ENCODE data around the gene PLIN3. TPM values are rescaled to one million over a fixed set of nuclear protein-coding genes. Genes with fewer than 3 reads are reported as not detected.
A peak's percentile ranks its signal among the peaks of the same experiment; 100 is the strongest.

Gene PLIN3
- total and polyA plus RNA-seq, 2 of the 4 experiments (the other 2 are of a cell fraction), result 147 to 246 TPM

GRCh38 chr19:4814625-4815425 is 52.6 kb downstream of the PLIN3 start:
- H2AFZ ChIP-seq (replicated peaks; ENCODE audit: low read length, poor library complexity), result no peak overlapping the region
- dilution Hi-C loops (cut with HindIII; ENCODE audit: low sequenced_read_pairs, unreplicated experiment), result no loop called here
- DNase-seq (peak; percentile 64), ATAC-seq (ENCODE audit: low read depth) (no peak)
- H3K14ac ChIP-seq (replicated peaks; ENCODE audit: low read depth, low read length), result no peak overlapping the region
- H3K23ac ChIP-seq (ENCODE audit: low read depth, low read length), result no peak overlapping the region
- no TSS peak for BruUV-seq (replicated peaks)
- POLR2A ChIA-PET (ENCODE audit: unreplicated experiment), result no interaction called here
- H3K27me3 ChIP-seq (ENCODE audit: control insufficient read depth, insufficient read depth, low read length), result no peaks in the 10 kb centered on the region
- H3K27ac ChIP-seq (ENCODE audit: insufficient read depth, low read length), result no peak overlapping the region
- H3K9ac ChIP-seq (ENCODE audit: low read depth, low read length), result no peak overlapping the region
- no peak overlapping the region for H2AK9ac ChIP-seq (replicated peaks; ENCODE audit: low read depth, low read length, poor library complexity)
- H3K9me1 ChIP-seq (ENCODE audit: insufficient read depth, low read length), result 0 out of 2 replicates have a peak, but pooled peaks cover 3% of the 10 kb centered on the region
- peaks cover 2% of the 10 kb centered on the region; the same call in 1 of the 2 replicates for H3K4me1 ChIP-seq (ENCODE audit: control insufficient read depth, insufficient read depth, low read length)
- peak overlapping the region; percentile 74 for H2AK5ac ChIP-seq (ENCODE audit: low read depth, low read length)
- no peak overlapping the region for H2BK5ac ChIP-seq (ENCODE audit: low read depth, low read length, poor library complexity, severe bottlenecking)
- intact Hi-C loops (cut with micrococcal nuclease), result loop anchor here (5.0 kb wide), 1 partner anchor 52 kb away; the partner anchor contains the start of gene PLIN3
- H3K4me2 ChIP-seq (ENCODE audit: low read depth, low read length), result no peak overlapping the region
- no peak for TF ChIP-seq RCOR1 (IDR thresholded peaks at IDR 0.05; ENCODE audit: insufficient replicate concordance, low read length)
- no peak for TF ChIP-seq POLR2A (IDR thresholded peaks at IDR 0.05; ENCODE audit: low read depth, low read length)
- no peak for TF ChIP-seq RAD21 (IDR thresholded peaks at IDR 0.05; ENCODE audit: low read length)
- TF ChIP-seq BHLHE40 (IDR thresholded peaks at IDR 0.05; ENCODE audit: low read depth, low read length), result no peak
- no peak for TF ChIP-seq USF2 (IDR thresholded peaks at IDR 0.05; ENCODE audit: low read depth, low read length)
- no peak for TF ChIP-seq RFX5 (IDR thresholded peaks at IDR 0.05; ENCODE audit: low read depth, low read length)
- no peak for TF ChIP-seq MXI1 (IDR thresholded peaks at IDR 0.05; ENCODE audit: borderline replicate concordance, low read depth, low read length)
- no peak for TF ChIP-seq SMC3 (IDR thresholded peaks at IDR 0.05; ENCODE audit: low read depth, low read length)
- TF ChIP-seq CEBPB (IDR thresholded peaks at IDR 0.05; ENCODE audit: low read depth, low read length), result no peak
- TF ChIP-seq ELK1 (IDR thresholded peaks at IDR 0.05; ENCODE audit: borderline replicate concordance, low read depth, low read length), result no peak
- TF ChIP-seq FOS (IDR thresholded peaks at IDR 0.05; ENCODE audit: low read depth, low read length), result no peak
- no peak for TF ChIP-seq CTCF (conservative IDR thresholded peaks at IDR 0.05; ENCODE audit: low read depth, low read length)
- TF ChIP-seq MAZ (IDR thresholded peaks at IDR 0.05; ENCODE audit: borderline replicate concordance, low read depth, low read length), result no peak
- CTCF ChIA-PET, result no interaction called here
- peak overlapping the region; percentile 4 for H2BK20ac ChIP-seq (ENCODE audit: low read depth, low read length)
- no peak overlapping the region for H4K5ac ChIP-seq (ENCODE audit: low read depth, low read length)
- H4K8ac ChIP-seq (ENCODE audit: low read depth in 2 of 2, low read length in 2 of 2), result peak overlapping the region in 1 of 2 experiments; percentile 33; a peak in 1 of 4 replicates
- peaks cover 24% of the 10 kb centered on the region for H3K36me3 ChIP-seq (ENCODE audit: control insufficient read depth, insufficient read depth, low read length)
- H3K56ac ChIP-seq (ENCODE audit: extremely low read depth, insufficient read depth, low read length), result no peak overlapping the region
- WGBS, 2 experiments (ENCODE audit: extremely low coverage in 2 of 2, insufficient read length in 1 of 2), result 74 to 100% methylated on average over 2 to 5 of the region's 7 CpGs
- H3K18ac ChIP-seq (ENCODE audit: low read depth, low read length), result no peak overlapping the region
- no peak overlapping the region for H3K4me3 ChIP-seq (ENCODE audit: insufficient read depth, low read depth, low read length)
- peaks cover 4% of the 10 kb centered on the region; the same call in 1 of the 2 replicates for H4K20me1 ChIP-seq (ENCODE audit: insufficient read depth, low read length)
- in situ Hi-C loops (cut with MboI; ENCODE audit: low sequenced_read_pairs), result no loop called here
- peak overlapping the region; percentile 38; the same call in 1 of the 2 replicates for H3K4ac ChIP-seq (ENCODE audit: low read depth, low read length)
- peaks cover 3 to 27% of the 10 kb centered on the region in 2 experiments; a peak in 2 of 4 replicates for H3K79me1 ChIP-seq (ENCODE audit: low read depth in 1 of 2, low read length in 2 of 2)
- H3K9me3 ChIP-seq (ENCODE audit: control insufficient read depth, insufficient read depth, low read length), result no peaks in the 10 kb centered on the region
- H2BK120ac ChIP-seq (ENCODE audit: low read depth, low read length), result no peak overlapping the region
- no peak overlapping the region for H4K91ac ChIP-seq (ENCODE audit: insufficient read depth, low read depth, low read length)
- no peak overlapping the region for H2BK15ac ChIP-seq (ENCODE audit: low read depth, low read length)

Measured in IMR-90 (cell line).